ENCODE data around the gene TRIM58.

Gene TRIM58

GRCh38 chr1:247908766-247909165 is 51.8 kb downstream of the TRIM58 start:
- no peak for TF ChIP-seq GATA2 (IDR thresholded peaks at IDR 0.05; ENCODE audit: low read depth, low read length)
- TF ChIP-seq GATA3 (IDR thresholded peaks at IDR 0.05; ENCODE audit: low read depth, low read length): no peak

GRCh38 chr1:247913786-247914185 is 56.8 kb downstream of the TRIM58 start:
- TF ChIP-seq GATA3 (IDR thresholded peaks at IDR 0.05; ENCODE audit: low read depth, low read length): no peak
- TF ChIP-seq GATA2 (IDR thresholded peaks at IDR 0.05; ENCODE audit: low read depth, low read length): no peak

GRCh38 chr1:247914941-247915662 is 58.1 kb downstream of the TRIM58 start:
- TF ChIP-seq GATA2 (IDR thresholded peaks at IDR 0.05; ENCODE audit: low read depth, low read length): no peak
- no peak for TF ChIP-seq GATA3 (IDR thresholded peaks at IDR 0.05; ENCODE audit: low read depth, low read length)

- TF ChIP-seq GATA2 (IDR thresholded peaks at IDR 0.05; ENCODE audit: low read depth, low read length): no peak
- TF ChIP-seq GATA3 (IDR thresholded peaks at IDR 0.05; ENCODE audit: low read depth, low read length): no peak
These were observed 63.0 kb downstream of the TRIM58 start, which contains the start of gene OR2T8 for GRCh38 chr1:247919952-247920351. OR2T8 (plus strand) TSS chr1:247920252; CDS start chr1:247921018, 766 bp downstream.

- no peak for TF ChIP-seq GATA2 (IDR thresholded peaks at IDR 0.05; ENCODE audit: low read depth, low read length)
These were observed 67.0 kb downstream of the TRIM58 start for GRCh38 chr1:247923941-247924340.

GRCh38 chr1:247924868-247925267 is 67.9 kb downstream of the TRIM58 start, which contains the start of gene OR2AJ1:
OR2AJ1 (plus strand) TSS chr1:247924889; CDS start chr1:247933769, 8,880 bp downstream.
- TF ChIP-seq GATA3 (IDR thresholded peaks at IDR 0.05; ENCODE audit: low read depth, low read length) (no peak), GATA2 (IDR thresholded peaks at IDR 0.05; ENCODE audit: low read depth, low read length) (no peak)
